Measurements from ENCODE around the gene UBA1. TPM values are rescaled to one million over a fixed set of nuclear protein-coding genes. Genes with fewer than 3 reads are reported as not detected.
A peak's percentile ranks its signal among the peaks of the same experiment; 100 is the strongest.
"Not testable (repeated sequence)": the region's sequence is repeated elsewhere in the genome, so short reads cannot be mapped to it uniquely, and the experiment has no call there.

Gene UBA1
- total and polyA plus RNA-seq, 8 donors = 192 to 248 (median 218) TPM

GRCh38 chrX:47247999-47248320, 54.3 kb downstream of the UBA1 start:
- ATAC-seq = peak; percentile 14
- Histone ChIP-seq H3K4me1 (no peaks in the 10 kb centered on the region), H3K9me3 (no peaks in the 10 kb centered on the region), H3K4me3 (no peak overlapping the region), H3K36me3 (peaks cover 0 to 37% of the 10 kb centered on the region in 2 donors), H3K27ac (no peak overlapping the region), H3K27me3 (no peaks in the 10 kb centered on the region)
- TF ChIP-seq, protein P1, sequence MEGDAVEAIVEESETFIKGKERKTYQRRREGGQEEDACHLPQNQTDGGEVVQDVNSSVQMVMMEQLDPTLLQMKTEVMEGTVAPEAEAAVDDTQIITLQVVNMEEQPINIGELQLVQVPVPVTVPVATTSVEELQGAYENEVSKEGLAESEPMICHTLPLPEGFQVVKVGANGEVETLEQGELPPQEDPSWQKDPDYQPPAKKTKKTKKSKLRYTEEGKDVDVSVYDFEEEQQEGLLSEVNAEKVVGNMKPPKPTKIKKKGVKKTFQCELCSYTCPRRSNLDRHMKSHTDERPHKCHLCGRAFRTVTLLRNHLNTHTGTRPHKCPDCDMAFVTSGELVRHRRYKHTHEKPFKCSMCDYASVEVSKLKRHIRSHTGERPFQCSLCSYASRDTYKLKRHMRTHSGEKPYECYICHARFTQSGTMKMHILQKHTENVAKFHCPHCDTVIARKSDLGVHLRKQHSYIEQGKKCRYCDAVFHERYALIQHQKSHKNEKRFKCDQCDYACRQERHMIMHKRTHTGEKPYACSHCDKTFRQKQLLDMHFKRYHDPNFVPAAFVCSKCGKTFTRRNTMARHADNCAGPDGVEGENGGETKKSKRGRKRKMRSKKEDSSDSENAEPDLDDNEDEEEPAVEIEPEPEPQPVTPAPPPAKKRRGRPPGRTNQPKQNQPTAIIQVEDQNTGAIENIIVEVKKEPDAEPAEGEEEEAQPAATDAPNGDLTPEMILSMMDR (IDR thresholded peaks at IDR 0.05) = no peak
- intact Hi-C loops (cut with DNase I) = no loop called here
- DNase-seq = no peak

DNA sequence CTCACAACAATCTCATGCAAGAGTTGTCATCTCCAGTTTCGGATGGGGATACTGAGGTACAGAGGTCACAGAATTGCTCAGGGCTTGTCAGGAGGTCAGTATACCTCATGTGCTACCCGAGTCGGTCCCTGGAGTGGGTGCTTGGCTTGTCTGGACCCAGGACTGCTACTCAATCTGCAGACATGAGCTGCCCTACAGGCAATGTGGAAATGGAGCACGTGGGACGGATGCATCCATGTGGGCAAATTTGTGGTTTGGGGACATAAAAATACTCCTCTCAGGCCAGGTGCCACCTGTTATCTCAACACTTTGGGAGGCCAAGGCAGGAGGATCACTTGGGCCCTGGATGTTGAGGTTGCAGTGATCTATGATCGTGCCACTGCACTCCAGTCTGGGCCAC, 54.9 kb downstream of the UBA1 start:
- DNase-seq = no peak
- ATAC-seq = no peak
- H3K4me3 ChIP-seq = no peak overlapping the region
- H3K4me1 ChIP-seq = no peaks in the 10 kb centered on the region
- no peaks in the 10 kb centered on the region for H3K27me3 ChIP-seq
- TF ChIP-seq, protein P1 (IDR thresholded peaks at IDR 0.05) = no peak
- no peaks in the 10 kb centered on the region for H3K9me3 ChIP-seq
- H3K27ac ChIP-seq = no peak overlapping the region
- intact Hi-C loops (cut with DNase I) = no loop called here
- H3K36me3 ChIP-seq = peaks cover 0 to 32% of the 10 kb centered on the region in 2 donors

DNA sequence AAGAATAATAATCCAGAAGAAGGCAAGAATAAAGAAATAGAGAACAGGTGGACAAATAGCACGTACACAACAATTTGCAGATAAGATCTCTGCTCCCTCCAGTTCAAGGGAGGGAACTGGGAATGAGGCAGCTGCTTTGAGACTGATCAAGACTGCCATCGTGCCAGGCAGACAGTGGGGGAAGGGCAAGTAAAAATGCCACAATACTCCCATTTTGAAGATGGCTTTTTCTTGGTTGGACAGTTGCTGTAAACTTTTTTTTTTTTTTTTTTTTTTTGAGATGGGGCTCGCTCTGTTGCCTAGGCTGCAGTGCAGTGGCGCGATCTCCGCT, 56.4 kb downstream of the UBA1 start:
- H3K4me3 ChIP-seq = no peak overlapping the region
- no peaks in the 10 kb centered on the region for H3K4me1 ChIP-seq
- no peak for DNase-seq
- H3K27ac ChIP-seq = no peak overlapping the region
- H3K27me3 ChIP-seq = no peaks in the 10 kb centered on the region
- H3K36me3 ChIP-seq = peaks cover 0 to 24% of the 10 kb centered on the region in 2 donors
- no peaks in the 10 kb centered on the region for H3K9me3 ChIP-seq
- TF ChIP-seq, protein P1 (IDR thresholded peaks at IDR 0.05) = no peak
- intact Hi-C loops (cut with DNase I) = no loop called here
- ATAC-seq = no peak

DNA sequence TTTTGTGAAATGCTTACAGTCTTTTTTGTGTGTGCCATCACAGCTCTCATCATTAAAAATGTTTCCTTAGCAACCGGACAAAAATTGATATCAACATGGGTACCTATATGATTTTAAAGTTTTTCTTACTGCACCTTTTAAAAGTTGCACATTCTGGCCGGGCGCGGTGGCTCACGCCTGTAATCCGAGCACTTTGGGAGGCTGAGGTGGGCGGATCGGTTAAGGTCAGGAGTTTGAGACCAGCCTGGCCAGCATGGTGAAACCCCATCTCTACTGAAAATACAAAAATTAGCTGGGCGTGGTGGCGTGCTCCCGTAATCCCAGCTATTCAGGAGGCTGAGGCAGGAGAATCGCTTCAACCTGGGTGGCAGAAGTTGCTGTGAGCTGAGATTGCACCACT, 64.0 kb downstream of the UBA1 start:
- H3K36me3 ChIP-seq; H3K27me3 ChIP-seq; H3K27ac ChIP-seq; H3K4me1 ChIP-seq; DNase-seq; H3K4me3 ChIP-seq; intact Hi-C loops (cut with DNase I); H3K9me3 ChIP-seq; ATAC-seq: not testable (repeated sequence)

Other genes starting within 250 kb of the UBA1 start
- 10 to 100 TPM in 1 of 2 donors, 1 to 10 TPM in 1; 4.1 to 16.2 TPM for gene RGN, start 115.4 kb upstream of the UBA1 start, total RNA-seq
- 10 to 100 TPM; 10.1 to 17.1 (median 15.0) TPM for gene RGN, start 115.4 kb upstream of the UBA1 start, polyA plus RNA-seq (ENCODE audit: insufficient read length in 6 of 6)
- gene NDUFB11, start 49.1 kb upstream of the UBA1 start, total RNA-seq = 10 to 100 TPM; 58.5 to 80.4 TPM
- 100 to 1,000 TPM in 1 of 6 donors, 10 to 100 TPM in 5; 75.4 to 103 (median 87.9) TPM for gene NDUFB11, start 49.1 kb upstream of the UBA1 start, polyA plus RNA-seq (ENCODE audit: insufficient read length in 6 of 6)
- gene RBM10, start 48.6 kb upstream of the UBA1 start, total RNA-seq = 10 to 100 TPM; 31.6 to 32.2 TPM
- gene RBM10, start 48.6 kb upstream of the UBA1 start, polyA plus RNA-seq (ENCODE audit: insufficient read length in 6 of 6) = 10 to 100 TPM; 48.0 to 57.8 (median 52.3) TPM
- 10 to 100 TPM; 81.1 to 95.8 TPM for gene CDK16, start 24.9 kb downstream of the UBA1 start, total RNA-seq
- 100 to 1,000 TPM in 3 of 6 donors, 10 to 100 TPM in 3; 91.2 to 113 (median 102) TPM for gene CDK16, start 24.9 kb downstream of the UBA1 start, polyA plus RNA-seq (ENCODE audit: insufficient read length in 6 of 6)
- 10 to 100 TPM; 36.2 to 49.8 TPM for gene USP11, start 39.2 kb downstream of the UBA1 start, total RNA-seq
- gene USP11, start 39.2 kb downstream of the UBA1 start, polyA plus RNA-seq (ENCODE audit: insufficient read length in 6 of 6) = 100 to 1,000 TPM; 107 to 126 (median 121) TPM
- gene ZNF157, start 176.7 kb downstream of the UBA1 start, total RNA-seq = under 1 TPM; 0.20 to 0.29 TPM
- gene ZNF157, start 176.7 kb downstream of the UBA1 start, polyA plus RNA-seq (ENCODE audit: insufficient read length in 6 of 6) = 1 to 10 TPM in 3 of 6 donors, under 1 TPM in 3; 0.88 to 1.2 (median 1.0) TPM